T-helper 2 cell treated with Interferon-gamma antibody and Interleukin-4, amounts not matched to agents 5 μg/mL and 100 μg/mL, for 36 hours (primary cell): ENCODE data around the gene ANKH.

Source experiments
- DNase-seq: peaks from one replicate; pipeline ENCODE4 v3.0.0; 2021; ENCODE audit warnings: low spot score
- H3K27ac Mint-ChIP-seq: one replicate; pipeline ENCODE4 v1.8.0; 2021; ENCODE audit warnings: mild to moderate bottlenecking, mixed read lengths
- H3K27me3 Mint-ChIP-seq: one replicate; pipeline ENCODE4 v1.8.0; 2021; ENCODE audit warnings: low read depth, mixed read lengths
- H3K36me3 Mint-ChIP-seq: one replicate; pipeline ENCODE4 v1.8.0; 2021; ENCODE audit warnings: low read depth, mixed read lengths
- H3K4me1 Mint-ChIP-seq: one replicate; pipeline ENCODE4 v1.8.0; 2021; ENCODE audit warnings: low read depth, mixed read lengths
- H3K4me3 Mint-ChIP-seq: one replicate; pipeline ENCODE4 v1.8.0; 2022; ENCODE audit warnings: mild to moderate bottlenecking, moderate library complexity, mixed read lengths
- H3K9me3 Mint-ChIP-seq: one replicate; pipeline ENCODE4 v1.8.0; 2021; ENCODE audit warnings: mixed read lengths

Gene ANKH

GRCh38 chr5:14753947-14754346 lies 117.6 kb downstream of the ANKH start:
- Mint-ChIP-seq H3K4me1 (peaks cover 3% of the 10 kb centered on the region), H3K27me3 (no peaks in the 10 kb centered on the region), H3K36me3 (peaks cover 29% of the 10 kb centered on the region), H3K4me3 (no peak overlapping the region), H3K9me3 (no peaks in the 10 kb centered on the region), H3K27ac (no peak overlapping the region)
- no peak for DNase-seq

- no peaks in the 10 kb centered on the region for H3K27me3 Mint-ChIP-seq
- H3K9me3 Mint-ChIP-seq, result no peaks in the 10 kb centered on the region
- peaks cover 29% of the 10 kb centered on the region for H3K36me3 Mint-ChIP-seq
- H3K4me3 Mint-ChIP-seq, result no peak overlapping the region
- no peak overlapping the region for H3K27ac Mint-ChIP-seq
- no peak for DNase-seq
- peaks cover 3% of the 10 kb centered on the region for H3K4me1 Mint-ChIP-seq
Observed at GRCh38 chr5:14753292-14753691, 118.3 kb downstream of the ANKH start.

GRCh38 chr5:14752497-14753071 lies 119.0 kb downstream of the ANKH start:
- Mint-ChIP-seq H3K9me3 (no peaks in the 10 kb centered on the region), H3K36me3 (peaks cover 29% of the 10 kb centered on the region), H3K4me3 (no peak overlapping the region), H3K27me3 (no peaks in the 10 kb centered on the region), H3K4me1 (peaks cover 3% of the 10 kb centered on the region), H3K27ac (no peak overlapping the region)
- DNase-seq, result no peak

- H3K4me1 Mint-ChIP-seq, result peaks cover 3% of the 10 kb centered on the region
- H3K27me3 Mint-ChIP-seq, result no peaks in the 10 kb centered on the region
- no peak overlapping the region for H3K27ac Mint-ChIP-seq
- no peaks in the 10 kb centered on the region for H3K9me3 Mint-ChIP-seq
- H3K4me3 Mint-ChIP-seq, result no peak overlapping the region
- peaks cover 33% of the 10 kb centered on the region for H3K36me3 Mint-ChIP-seq
- DNase-seq, result no peak
Observed at GRCh38 chr5:14750712-14751111, 120.9 kb downstream of the ANKH start.

GRCh38 chr5:14749579-14750101 lies 121.9 kb downstream of the ANKH start:
- DNase-seq, result no peak
- H3K27me3 Mint-ChIP-seq, result no peaks in the 10 kb centered on the region
- no peak overlapping the region for H3K4me3 Mint-ChIP-seq
- no peak overlapping the region for H3K27ac Mint-ChIP-seq
- H3K36me3 Mint-ChIP-seq, result peaks cover 33% of the 10 kb centered on the region
- H3K4me1 Mint-ChIP-seq, result peaks cover 6% of the 10 kb centered on the region
- no peaks in the 10 kb centered on the region for H3K9me3 Mint-ChIP-seq

- Mint-ChIP-seq H3K27me3 (no peaks in the 10 kb centered on the region), H3K4me1 (peaks cover 10% of the 10 kb centered on the region), H3K36me3 (peaks cover 31% of the 10 kb centered on the region), H3K27ac (no peak overlapping the region), H3K9me3 (no peaks in the 10 kb centered on the region), H3K4me3 (no peak overlapping the region)
- DNase-seq, result no peak
Observed at GRCh38 chr5:14748180-14748900, 123.2 kb downstream of the ANKH start.

- Mint-ChIP-seq H3K4me3 (no peak overlapping the region), H3K27ac (no peak overlapping the region), H3K4me1 (peaks cover 21% of the 10 kb centered on the region), H3K9me3 (no peaks in the 10 kb centered on the region), H3K27me3 (no peaks in the 10 kb centered on the region), H3K36me3 (peaks cover 37% of the 10 kb centered on the region)
- DNase-seq, result no peak
Observed at GRCh38 chr5:14745753-14746152, 125.8 kb downstream of the ANKH start.

GRCh38 chr5:14745188-14745563 lies 126.4 kb downstream of the ANKH start:
- H3K9me3 Mint-ChIP-seq, result no peaks in the 10 kb centered on the region
- no peak overlapping the region for H3K27ac Mint-ChIP-seq
- peaks cover 34% of the 10 kb centered on the region for H3K36me3 Mint-ChIP-seq
- peaks cover 21% of the 10 kb centered on the region for H3K4me1 Mint-ChIP-seq
- no peaks in the 10 kb centered on the region for H3K27me3 Mint-ChIP-seq
- no peak overlapping the region for H3K4me3 Mint-ChIP-seq
- DNase-seq, result no peak

- H3K27ac Mint-ChIP-seq, result no peak overlapping the region
- no peak overlapping the region for H3K4me3 Mint-ChIP-seq
- peaks cover 29% of the 10 kb centered on the region for H3K36me3 Mint-ChIP-seq
- no peaks in the 10 kb centered on the region for H3K27me3 Mint-ChIP-seq
- DNase-seq, result no peak
- peaks cover 21% of the 10 kb centered on the region for H3K4me1 Mint-ChIP-seq
- H3K9me3 Mint-ChIP-seq, result no peaks in the 10 kb centered on the region
Observed at GRCh38 chr5:14744296-14745187, 127.0 kb downstream of the ANKH start.

GRCh38 chr5:14743601-14744295 lies 127.8 kb downstream of the ANKH start:
- Mint-ChIP-seq H3K4me3 (no peak overlapping the region), H3K9me3 (no peaks in the 10 kb centered on the region), H3K27me3 (no peaks in the 10 kb centered on the region), H3K27ac (no peak overlapping the region), H3K36me3 (peaks cover 29% of the 10 kb centered on the region), H3K4me1 (peaks cover 21% of the 10 kb centered on the region)
- no peak for DNase-seq

GRCh38 chr5:14742498-14742897 lies 129.1 kb downstream of the ANKH start:
- no peaks in the 10 kb centered on the region for H3K9me3 Mint-ChIP-seq
- H3K4me1 Mint-ChIP-seq, result peaks cover 21% of the 10 kb centered on the region
- no peak overlapping the region for H3K4me3 Mint-ChIP-seq
- H3K36me3 Mint-ChIP-seq, result peaks cover 33% of the 10 kb centered on the region
- no peaks in the 10 kb centered on the region for H3K27me3 Mint-ChIP-seq
- no peak for DNase-seq
- peak overlapping the region; percentile 42 for H3K27ac Mint-ChIP-seq

- H3K27me3 Mint-ChIP-seq, result no peaks in the 10 kb centered on the region
- H3K36me3 Mint-ChIP-seq, result peaks cover 31% of the 10 kb centered on the region
- peak overlapping the region; percentile 43 for H3K27ac Mint-ChIP-seq
- peaks cover 21% of the 10 kb centered on the region for H3K4me1 Mint-ChIP-seq
- no peak overlapping the region for H3K4me3 Mint-ChIP-seq
- DNase-seq, result no peak
- no peaks in the 10 kb centered on the region for H3K9me3 Mint-ChIP-seq
Observed at GRCh38 chr5:14741801-14742440, 129.7 kb downstream of the ANKH start.

GRCh38 chr5:14741131-14741530 lies 130.4 kb downstream of the ANKH start:
- Mint-ChIP-seq H3K36me3 (peaks cover 30% of the 10 kb centered on the region), H3K4me3 (peak overlapping the region; percentile 36), H3K9me3 (no peaks in the 10 kb centered on the region), H3K27ac (no peak overlapping the region), H3K27me3 (no peaks in the 10 kb centered on the region), H3K4me1 (peaks cover 21% of the 10 kb centered on the region)
- no peak for DNase-seq
